Activated naive CD8-positive, alpha-beta T cell treated with anti-CD3 and anti-CD28 coated beads, Interleukin-2, amount 50 U/mL, for 24 hours (primary cell): ENCODE data around the gene SNAPIN.
A peak's percentile ranks its signal among the peaks of the same experiment; 100 is the strongest.
"Not testable (repeated sequence)": the region's sequence is repeated elsewhere in the genome, so short reads cannot be mapped to it uniquely, and the experiment has no call there.

Source experiments
- ATAC-seq: fragments of 150-1000 bp; cut with Tn5 transposase; one replicate; pipeline ENCODE4 v1.10.0; 2021
- DNase-seq: peaks from one replicate; pipeline ENCODE4 v3.0.0; 2021
- H3K27ac Mint-ChIP-seq: one replicate; pipeline ENCODE4 v1.8.0; 2021; ENCODE audit warnings: mild to moderate bottlenecking, mixed read lengths
- H3K27me3 Mint-ChIP-seq: one replicate; pipeline ENCODE4 v1.8.0; 2021; ENCODE audit warnings: mixed read lengths
- H3K36me3 Mint-ChIP-seq: one replicate; pipeline ENCODE4 v1.8.0; 2021; ENCODE audit warnings: low read depth, mixed read lengths
- H3K4me1 Mint-ChIP-seq: one replicate; pipeline ENCODE4 v1.8.0; 2021; ENCODE audit warnings: mixed read lengths
- H3K4me3 Mint-ChIP-seq: one replicate; pipeline ENCODE4 v1.8.0; 2021; ENCODE audit warnings: mild to moderate bottlenecking, moderate library complexity, mixed read lengths
- H3K9me3 Mint-ChIP-seq: one replicate; pipeline ENCODE4 v1.8.0; 2021; ENCODE audit warnings: mixed read lengths

SNAPIN gene

GRCh38 chr1:153649137-153649862, 9.2 kb upstream of the SNAPIN start:
- Mint-ChIP-seq H3K27me3 (no peaks in the 10 kb centered on the region), H3K36me3 (peaks cover 31% of the 10 kb centered on the region), H3K4me1 (peaks cover 44% of the 10 kb centered on the region), H3K27ac (peak overlapping the region; percentile 72), H3K4me3 (no peak overlapping the region), H3K9me3 (no peaks in the 10 kb centered on the region)
- DNase-seq (no peak), ATAC-seq (peak; percentile 22)

GRCh38 chr1:153649863-153650235, 8.7 kb upstream of the SNAPIN start:
- Mint-ChIP-seq H3K36me3 (peaks cover 25% of the 10 kb centered on the region), H3K27ac (peak overlapping the region; percentile 44), H3K4me1 (peaks cover 39% of the 10 kb centered on the region), H3K4me3 (no peak overlapping the region), H3K9me3 (no peaks in the 10 kb centered on the region), H3K27me3 (no peaks in the 10 kb centered on the region)
- DNase-seq (no peak), ATAC-seq (peak; percentile 26)

- Mint-ChIP-seq H3K4me3 (no peak overlapping the region), H3K4me1 (peaks cover 33% of the 10 kb centered on the region), H3K27me3 (no peaks in the 10 kb centered on the region), H3K27ac (no peak overlapping the region), H3K9me3 (no peaks in the 10 kb centered on the region), H3K36me3 (peaks cover 7% of the 10 kb centered on the region)
- no peak for ATAC-seq
- DNase-seq, result no peak
These were observed 6.7 kb upstream of the SNAPIN start for GRCh38 chr1:153651771-153652170.

GRCh38 chr1:153652805-153653500, 5.5 kb upstream of the SNAPIN start:
- no peak for ATAC-seq
- H3K27me3 Mint-ChIP-seq, result no peaks in the 10 kb centered on the region
- no peak for DNase-seq
- H3K4me3 Mint-ChIP-seq, result no peak overlapping the region
- no peaks in the 10 kb centered on the region for H3K9me3 Mint-ChIP-seq
- peaks cover 32% of the 10 kb centered on the region for H3K4me1 Mint-ChIP-seq
- no peak overlapping the region for H3K27ac Mint-ChIP-seq
- peaks cover under 1% of the 10 kb centered on the region for H3K36me3 Mint-ChIP-seq

GRCh38 chr1:153655333-153655732, 3.2 kb upstream of the SNAPIN start:
- H3K36me3 Mint-ChIP-seq, result no peaks in the 10 kb centered on the region
- no peak overlapping the region for H3K4me3 Mint-ChIP-seq
- H3K9me3 Mint-ChIP-seq, result no peaks in the 10 kb centered on the region
- peaks cover 24% of the 10 kb centered on the region for H3K4me1 Mint-ChIP-seq
- H3K27me3 Mint-ChIP-seq, result no peaks in the 10 kb centered on the region
- DNase-seq (no peak), ATAC-seq (no peak)
- no peak overlapping the region for H3K27ac Mint-ChIP-seq

GRCh38 chr1:153659175-153659534, 652 bp downstream of the SNAPIN start:
- Mint-ChIP-seq H3K9me3 (no peaks in the 10 kb centered on the region), H3K36me3 (peaks cover 25% of the 10 kb centered on the region), H3K4me3 (peak overlapping the region; percentile 94), H3K27me3 (no peaks in the 10 kb centered on the region), H3K27ac (peak overlapping the region; percentile 93), H3K4me1 (peaks cover 20% of the 10 kb centered on the region)
- ATAC-seq (no peak), DNase-seq (no peak)

- ATAC-seq (no peak), DNase-seq (no peak)
- H3K27ac Mint-ChIP-seq, result peak overlapping the region; percentile 93
- peak overlapping the region; percentile 94 for H3K4me3 Mint-ChIP-seq
- peaks cover 20% of the 10 kb centered on the region for H3K4me1 Mint-ChIP-seq
- H3K9me3 Mint-ChIP-seq, result no peaks in the 10 kb centered on the region
- H3K36me3 Mint-ChIP-seq, result peaks cover 29% of the 10 kb centered on the region
- no peaks in the 10 kb centered on the region for H3K27me3 Mint-ChIP-seq
These were observed 1.2 kb downstream of the SNAPIN start for GRCh38 chr1:153659656-153660055.

GRCh38 chr1:153661111-153661708, 2.7 kb downstream of the SNAPIN start:
- Mint-ChIP-seq H3K9me3 (no peaks in the 10 kb centered on the region), H3K4me3 (no peak overlapping the region), H3K4me1 (peaks cover 19% of the 10 kb centered on the region), H3K36me3 (peaks cover 44% of the 10 kb centered on the region), H3K27me3 (no peaks in the 10 kb centered on the region), H3K27ac (peak overlapping the region; percentile 52)
- no peak for DNase-seq
- no peak for ATAC-seq

GRCh38 chr1:153662269-153662668, 3.8 kb downstream of the SNAPIN start:
- no peak overlapping the region for H3K4me3 Mint-ChIP-seq
- H3K27me3 Mint-ChIP-seq, result no peaks in the 10 kb centered on the region
- no peaks in the 10 kb centered on the region for H3K9me3 Mint-ChIP-seq
- peaks cover 19% of the 10 kb centered on the region for H3K4me1 Mint-ChIP-seq
- peaks cover 55% of the 10 kb centered on the region for H3K36me3 Mint-ChIP-seq
- DNase-seq (no peak), ATAC-seq (no peak)
- peak overlapping the region; percentile 47 for H3K27ac Mint-ChIP-seq

- Mint-ChIP-seq H3K4me1 (peaks cover 26% of the 10 kb centered on the region), H3K36me3 (peaks cover 64% of the 10 kb centered on the region), H3K27me3 (no peaks in the 10 kb centered on the region), H3K4me3 (no peak overlapping the region), H3K27ac (no peak overlapping the region), H3K9me3 (no peaks in the 10 kb centered on the region)
- ATAC-seq (no peak), DNase-seq (no peak)
These were observed 4.7 kb downstream of the SNAPIN start for GRCh38 chr1:153663211-153663610.

GRCh38 chr1:153667439-153667838, 8.9 kb downstream of the SNAPIN start:
- Mint-ChIP-seq H3K4me1 (peaks cover 35% of the 10 kb centered on the region), H3K4me3 (peak overlapping the region; percentile 41), H3K27me3 (no peaks in the 10 kb centered on the region), H3K36me3 (peaks cover 70% of the 10 kb centered on the region), H3K27ac (no peak overlapping the region), H3K9me3 (no peaks in the 10 kb centered on the region)
- ATAC-seq (no peak), DNase-seq (no peak)

GRCh38 chr1:153668672-153669071, 10.2 kb downstream of the SNAPIN start:
- not testable (repeated sequence) for H3K4me3 Mint-ChIP-seq, DNase-seq, H3K27ac Mint-ChIP-seq

GRCh38 chr1:153669606-153670005, 11.1 kb downstream of the SNAPIN start:
- no peaks in the 10 kb centered on the region for H3K9me3 Mint-ChIP-seq
- ATAC-seq, result no peak
- no peak overlapping the region for H3K27ac Mint-ChIP-seq
- peaks cover 35% of the 10 kb centered on the region for H3K4me1 Mint-ChIP-seq
- peaks cover 56% of the 10 kb centered on the region for H3K36me3 Mint-ChIP-seq
- H3K27me3 Mint-ChIP-seq, result no peaks in the 10 kb centered on the region
- no peak overlapping the region for H3K4me3 Mint-ChIP-seq
- no peak for DNase-seq

More at GRCh38 chr1:153668672-153669071, 10.2 kb downstream of the SNAPIN start:
- H3K4me1 Mint-ChIP-seq, result peaks cover 35% of the 10 kb centered on the region
- not testable (repeated sequence) for H3K27me3 Mint-ChIP-seq, ATAC-seq, H3K9me3 Mint-ChIP-seq
- peaks cover 60% of the 10 kb centered on the region for H3K36me3 Mint-ChIP-seq

- ATAC-seq (no peak), DNase-seq (peak; percentile 34)
- Mint-ChIP-seq H3K9me3 (no peaks in the 10 kb centered on the region), H3K4me1 (peaks cover 35% of the 10 kb centered on the region), H3K4me3 (no peak overlapping the region), H3K27me3 (no peaks in the 10 kb centered on the region), H3K36me3 (peaks cover 48% of the 10 kb centered on the region), H3K27ac (no peak overlapping the region)
These were observed 11.9 kb downstream of the SNAPIN start for GRCh38 chr1:153670257-153670858.
